IPS-18a (cell line): Measurements from ENCODE around the gene SLC2A9.

ENCODE experiments used
- H3K27ac ChIP-seq: one replicate; pipeline ENCODE4 v1.5.1; 2013; ENCODE audit warnings: low read length
- H3K27me3 ChIP-seq: one replicate; pipeline ENCODE4 v1.6.1; 2013; ENCODE audit warnings: mild to moderate bottlenecking, low read length; ENCODE audit not compliant: control insufficient read depth, insufficient read depth
- H3K36me3 ChIP-seq: one replicate; pipeline ENCODE4 v1.6.1; 2013; ENCODE audit warnings: low read depth, low read length; ENCODE audit not compliant: control insufficient read depth
- H3K4me1 ChIP-seq: one replicate; pipeline ENCODE4 v1.6.1; 2013; ENCODE audit warnings: low read depth, low read length; ENCODE audit not compliant: control insufficient read depth
- H3K4me3 ChIP-seq: one replicate; pipeline ENCODE4 v1.5.1; 2013; ENCODE audit warnings: low read length
- H3K9ac ChIP-seq: one replicate; pipeline ENCODE4 v1.6.1; 2013; ENCODE audit warnings: mild to moderate bottlenecking, low read length, moderate library complexity
- H3K9me3 ChIP-seq: one replicate; pipeline ENCODE4 v1.6.1; 2013; ENCODE audit warnings: low read depth, low read length; ENCODE audit not compliant: control insufficient read depth

Gene SLC2A9

DNA sequence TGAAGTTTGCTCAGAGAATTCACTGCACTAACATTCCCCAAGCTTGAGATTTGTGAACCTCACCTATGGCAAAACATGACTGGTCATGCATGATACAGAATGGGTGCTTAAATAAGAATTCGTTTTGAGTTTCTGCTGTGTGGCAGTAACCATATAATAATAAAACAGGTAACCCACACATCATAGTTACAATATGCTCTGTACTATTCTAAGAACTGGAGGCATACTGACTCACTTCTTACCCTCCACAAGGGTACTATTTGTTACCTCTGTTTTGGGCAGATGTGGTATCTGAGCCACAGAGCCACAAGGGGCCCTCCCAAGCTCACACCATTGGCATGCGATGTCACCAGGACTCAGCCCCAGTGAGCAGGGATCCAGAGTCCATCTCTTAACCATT is 17.6 kb downstream of the SLC2A9 start:
- Histone ChIP-seq H3K4me1 (no peaks in the 10 kb centered on the region), H3K27ac (no peak overlapping the region), H3K4me3 (no peak overlapping the region), H3K36me3 (no peaks in the 10 kb centered on the region), H3K27me3 (no peaks in the 10 kb centered on the region), H3K9me3 (no peaks in the 10 kb centered on the region), H3K9ac (no peak overlapping the region)

DNA sequence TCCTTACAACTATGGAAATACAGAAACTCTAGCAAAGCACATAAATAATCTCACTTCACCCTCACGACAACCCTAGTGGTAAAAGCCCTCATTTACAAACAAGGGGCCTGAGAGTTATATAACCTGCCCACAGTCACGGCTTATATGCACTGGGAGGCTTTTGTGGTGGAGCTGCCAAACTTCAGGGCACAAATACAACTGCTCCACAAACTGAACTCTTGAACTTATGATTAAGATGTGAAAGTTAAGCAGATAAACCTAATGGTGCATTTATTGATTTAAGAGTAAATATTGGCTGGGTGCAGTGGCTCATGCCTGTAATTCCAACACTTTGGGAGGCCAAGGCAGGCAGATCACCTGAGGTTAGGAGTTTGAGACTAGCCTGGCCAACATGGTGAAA is 19.0 kb downstream of the SLC2A9 start:
- H3K4me1 ChIP-seq: no peaks in the 10 kb centered on the region

DNA sequence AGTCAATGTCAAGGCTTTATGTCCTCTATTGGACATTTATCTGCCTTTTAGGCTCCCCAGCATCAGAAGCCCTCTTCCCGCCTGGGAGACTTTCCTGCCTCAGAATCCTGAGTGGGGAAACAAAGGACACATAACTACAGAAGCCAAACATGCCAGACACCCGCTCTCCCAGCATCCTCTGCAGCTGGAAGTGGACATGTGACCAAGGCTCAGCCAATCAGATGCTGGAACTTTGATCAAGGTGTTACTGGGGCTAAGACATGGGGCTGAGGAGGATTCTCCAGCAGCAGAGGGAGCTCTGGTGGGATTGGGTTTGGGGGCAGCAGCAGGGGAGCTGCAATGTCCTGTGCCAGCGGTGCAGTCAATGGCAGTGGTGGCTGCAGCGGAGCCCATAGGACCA is 19.5 kb downstream of the SLC2A9 start:
- no peaks in the 10 kb centered on the region for H3K4me1 ChIP-seq

More for the DNA sequence above, 19.0 kb downstream of the SLC2A9 start:
- Histone ChIP-seq H3K36me3 (no peaks in the 10 kb centered on the region), H3K9ac (no peak overlapping the region), H3K9me3 (no peaks in the 10 kb centered on the region), H3K27me3 (no peaks in the 10 kb centered on the region), H3K27ac (no peak overlapping the region), H3K4me3 (no peak overlapping the region)

DNA sequence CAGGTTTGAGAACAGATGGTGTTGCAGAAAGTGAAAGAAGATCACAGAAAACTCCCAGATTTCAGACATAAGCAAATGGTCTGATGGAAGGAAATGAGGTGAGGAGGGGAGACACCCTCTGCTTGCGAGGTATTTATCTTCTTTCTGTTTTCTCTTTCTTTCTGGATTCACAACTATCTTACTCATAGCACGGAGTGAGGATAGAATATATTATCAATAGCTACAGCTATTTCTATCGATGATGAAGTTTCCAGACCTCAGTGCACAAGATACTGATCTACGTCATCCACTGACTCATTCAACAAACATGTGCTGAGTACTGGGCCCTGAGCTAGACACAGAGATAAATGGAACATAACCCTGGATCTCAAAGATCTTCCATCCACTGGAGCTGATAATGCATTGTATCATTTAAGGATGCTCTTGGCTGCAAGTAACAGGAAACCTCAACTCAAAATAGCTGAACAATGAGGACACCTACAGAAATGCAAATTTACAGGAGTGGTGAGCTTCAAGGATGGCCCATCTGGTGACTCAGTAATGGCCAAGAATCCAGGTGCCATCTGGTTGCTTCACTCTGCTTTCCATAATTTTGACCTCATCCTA is 21.2 kb downstream of the SLC2A9 start:
- Histone ChIP-seq H3K27ac (no peak overlapping the region), H3K27me3 (no peaks in the 10 kb centered on the region), H3K4me3 (no peak overlapping the region), H3K4me1 (no peaks in the 10 kb centered on the region), H3K9ac (no peak overlapping the region), H3K9me3 (no peaks in the 10 kb centered on the region), H3K36me3 (no peaks in the 10 kb centered on the region)

More for the DNA sequence above, 19.5 kb downstream of the SLC2A9 start:
- Histone ChIP-seq H3K9me3 (no peaks in the 10 kb centered on the region), H3K4me3 (no peak overlapping the region), H3K9ac (no peak overlapping the region), H3K27me3 (no peaks in the 10 kb centered on the region), H3K36me3 (no peaks in the 10 kb centered on the region), H3K27ac (no peak overlapping the region)

DNA sequence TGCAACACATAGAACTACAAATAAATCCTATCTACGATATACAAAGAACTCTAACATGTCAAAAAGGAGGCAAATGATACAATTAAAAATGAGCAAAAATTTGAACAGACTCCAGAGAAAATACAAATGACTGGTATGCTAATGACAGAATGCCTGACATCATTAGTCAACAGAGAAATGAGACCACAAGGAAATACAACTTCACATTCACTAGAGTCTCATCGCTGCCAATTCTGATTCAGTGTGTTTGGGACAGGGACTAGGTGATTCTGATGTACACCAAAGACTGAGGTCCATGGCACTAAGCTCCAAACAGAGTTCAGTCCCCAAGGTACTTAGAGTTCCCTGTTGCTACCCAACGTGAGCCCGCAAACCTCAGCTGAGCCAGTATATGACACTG is 23.4 kb downstream of the SLC2A9 start:
- H3K36me3 ChIP-seq: no peaks in the 10 kb centered on the region

DNA sequence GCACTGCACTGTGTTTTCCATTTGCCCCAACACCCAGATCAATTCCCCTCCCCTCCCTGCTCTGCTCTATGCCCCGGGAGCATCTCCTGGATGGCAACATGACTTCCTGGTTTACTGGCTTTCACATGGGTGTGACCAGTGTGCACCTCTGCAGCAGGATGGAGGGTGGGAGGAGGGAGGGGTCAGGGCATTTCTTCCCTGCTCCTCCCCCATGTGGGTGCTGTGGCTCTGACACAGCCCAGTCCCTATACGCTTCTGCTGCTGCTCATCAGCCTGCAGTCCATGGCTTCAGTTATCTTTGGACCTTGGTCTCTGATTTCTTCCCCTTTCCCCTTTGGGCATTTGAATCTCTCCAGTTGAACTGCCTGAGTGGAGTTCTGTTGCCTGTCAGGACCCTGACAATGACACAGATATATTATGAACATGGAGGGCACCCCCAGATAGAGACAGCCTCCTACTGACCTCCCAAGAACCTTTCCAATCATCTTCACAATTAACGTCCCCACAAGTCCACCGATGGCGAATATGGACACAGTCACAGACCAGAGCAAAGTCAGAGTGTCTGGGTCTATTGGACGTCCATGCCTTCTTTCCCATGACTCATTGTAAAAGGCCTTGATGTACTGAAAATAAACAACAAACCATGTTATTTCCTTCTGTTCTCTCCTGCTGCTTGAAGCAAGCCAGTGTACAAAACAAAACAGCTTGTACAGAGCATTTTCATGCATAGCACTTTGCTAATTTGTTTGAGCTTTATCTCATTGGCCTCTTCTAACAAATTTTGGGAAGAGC is 24.8 kb downstream of the SLC2A9 start:
- Histone ChIP-seq H3K4me1 (no peaks in the 10 kb centered on the region), H3K9me3 (no peaks in the 10 kb centered on the region), H3K27me3 (no peaks in the 10 kb centered on the region), H3K27ac (no peak overlapping the region), H3K9ac (no peak overlapping the region), H3K36me3 (no peaks in the 10 kb centered on the region), H3K4me3 (no peak overlapping the region)

More for the DNA sequence above, 23.4 kb downstream of the SLC2A9 start:
- Histone ChIP-seq H3K27ac (no peak overlapping the region), H3K4me3 (no peak overlapping the region), H3K4me1 (no peaks in the 10 kb centered on the region), H3K27me3 (no peaks in the 10 kb centered on the region), H3K9me3 (no peaks in the 10 kb centered on the region), H3K9ac (no peak overlapping the region)

DNA sequence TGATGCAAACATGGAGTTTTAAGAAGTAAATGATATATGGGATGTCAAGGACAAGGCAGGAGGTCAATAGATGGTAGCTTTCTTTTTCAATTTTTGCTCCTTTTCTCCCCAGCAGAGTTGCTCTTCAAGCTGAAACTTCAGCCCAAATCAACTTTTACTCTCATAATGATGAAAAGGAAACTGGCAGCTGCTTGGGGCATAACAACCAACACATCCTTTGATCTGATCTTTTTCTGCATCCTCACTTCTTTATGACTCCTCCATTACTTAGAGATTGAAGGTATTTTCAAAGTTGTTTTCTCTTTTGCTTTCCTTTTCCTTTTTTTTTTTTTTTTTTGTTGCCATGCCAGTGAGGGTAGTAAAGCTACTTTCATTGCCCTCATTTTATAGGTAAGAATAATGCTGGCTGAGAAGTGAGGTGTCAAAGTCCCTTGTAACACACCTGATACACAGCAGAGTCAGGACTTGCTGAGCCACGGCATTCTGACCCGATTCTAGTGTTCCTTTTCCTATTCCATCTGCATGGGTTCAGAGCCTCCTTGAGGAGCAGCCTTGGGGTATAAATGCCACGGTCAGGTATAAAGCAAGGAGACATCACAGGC is 26.9 kb downstream of the SLC2A9 start:
- H3K27me3 ChIP-seq: no peaks in the 10 kb centered on the region
- no peak overlapping the region for H3K27ac ChIP-seq
- H3K4me1 ChIP-seq: no peaks in the 10 kb centered on the region
- no peaks in the 10 kb centered on the region for H3K9me3 ChIP-seq
- no peaks in the 10 kb centered on the region for H3K36me3 ChIP-seq
- H3K9ac ChIP-seq: no peak overlapping the region
- H3K4me3 ChIP-seq: no peak overlapping the region

DNA sequence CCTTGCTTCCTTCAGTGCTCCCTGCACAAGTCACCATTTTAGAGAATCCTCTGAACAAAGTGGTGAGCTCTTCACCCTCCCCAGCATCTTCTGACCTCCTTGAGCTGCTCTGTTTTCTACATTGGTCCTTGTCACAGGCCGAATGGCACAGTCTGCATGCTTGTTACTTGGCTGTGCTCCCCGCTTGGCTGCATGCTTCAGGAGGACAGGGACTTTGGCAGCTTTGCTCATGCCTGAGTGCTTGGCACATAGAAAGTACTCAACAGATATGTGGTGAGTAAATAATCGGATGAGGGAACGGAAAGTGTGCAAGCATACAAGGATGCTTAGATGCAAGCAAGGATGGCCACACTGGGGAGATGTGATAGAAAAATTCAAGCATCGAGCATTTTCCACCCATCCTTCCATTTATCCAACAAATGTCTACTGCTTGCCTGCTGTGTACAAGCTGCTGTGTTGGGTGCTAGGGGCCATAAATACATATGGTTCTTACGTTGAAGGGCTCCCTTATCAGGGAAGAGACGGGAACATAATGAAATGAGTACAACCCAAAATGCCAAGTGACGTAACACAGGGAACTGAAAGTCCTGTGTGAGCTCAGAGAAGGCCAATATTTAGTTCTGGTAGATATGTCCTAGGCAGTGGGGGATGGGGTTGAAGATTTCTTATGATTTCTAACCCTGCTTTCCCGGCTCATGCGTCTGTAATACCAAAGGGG is 31.2 kb downstream of the SLC2A9 start:
- Histone ChIP-seq H3K9ac (no peak overlapping the region), H3K27me3 (no peaks in the 10 kb centered on the region), H3K27ac (no peak overlapping the region), H3K9me3 (no peaks in the 10 kb centered on the region), H3K4me3 (no peak overlapping the region), H3K36me3 (no peaks in the 10 kb centered on the region), H3K4me1 (no peaks in the 10 kb centered on the region)

DNA sequence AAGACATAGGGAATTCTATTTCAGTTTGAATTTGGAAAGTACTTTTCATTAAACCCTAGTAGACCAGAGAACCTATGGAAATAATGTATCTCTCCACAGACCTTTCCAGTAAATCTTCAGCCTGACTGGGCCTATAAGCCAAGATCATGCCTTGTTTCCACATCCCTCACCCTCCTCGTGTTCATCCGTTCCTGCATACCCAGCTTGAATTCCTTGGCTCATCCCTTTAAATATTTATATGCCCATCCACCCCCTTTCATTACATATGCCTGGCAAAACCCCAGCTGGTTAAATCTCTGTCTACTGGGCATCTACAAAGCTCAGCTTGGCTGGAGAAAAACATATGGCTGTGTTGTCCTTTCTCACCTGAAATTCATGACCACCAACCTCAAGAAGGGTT is 32.4 kb downstream of the SLC2A9 start:
- no peak overlapping the region for H3K27ac ChIP-seq
- no peak overlapping the region for H3K4me3 ChIP-seq

DNA sequence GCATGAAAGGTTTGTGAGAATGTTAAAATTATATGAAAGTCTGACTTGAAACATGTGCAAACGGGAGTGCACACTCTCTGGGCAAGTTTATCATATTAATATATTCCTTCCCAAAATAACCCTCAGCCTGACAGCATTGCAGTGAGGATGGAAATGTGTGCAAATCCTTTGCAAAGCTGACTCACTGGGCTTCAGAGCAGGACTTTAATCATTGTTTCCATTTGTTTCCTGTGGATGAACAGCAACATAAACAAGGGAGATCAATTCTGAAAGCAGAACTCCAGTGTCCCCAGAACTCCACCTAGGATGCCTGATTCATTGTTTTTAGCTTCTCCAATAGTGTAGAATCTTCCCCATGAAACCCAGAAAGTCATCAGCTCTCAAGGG is 32.9 kb downstream of the SLC2A9 start:
- Histone ChIP-seq H3K27me3 (no peaks in the 10 kb centered on the region), H3K27ac (no peak overlapping the region), H3K36me3 (no peaks in the 10 kb centered on the region), H3K4me1 (no peaks in the 10 kb centered on the region), H3K9me3 (no peaks in the 10 kb centered on the region), H3K9ac (no peak overlapping the region), H3K4me3 (no peak overlapping the region)

More for the DNA sequence above, 32.4 kb downstream of the SLC2A9 start:
- no peak overlapping the region for H3K9ac ChIP-seq
- H3K4me1 ChIP-seq: no peaks in the 10 kb centered on the region
- H3K9me3 ChIP-seq: no peaks in the 10 kb centered on the region
- H3K27me3 ChIP-seq: no peaks in the 10 kb centered on the region
- H3K36me3 ChIP-seq: no peaks in the 10 kb centered on the region

DNA sequence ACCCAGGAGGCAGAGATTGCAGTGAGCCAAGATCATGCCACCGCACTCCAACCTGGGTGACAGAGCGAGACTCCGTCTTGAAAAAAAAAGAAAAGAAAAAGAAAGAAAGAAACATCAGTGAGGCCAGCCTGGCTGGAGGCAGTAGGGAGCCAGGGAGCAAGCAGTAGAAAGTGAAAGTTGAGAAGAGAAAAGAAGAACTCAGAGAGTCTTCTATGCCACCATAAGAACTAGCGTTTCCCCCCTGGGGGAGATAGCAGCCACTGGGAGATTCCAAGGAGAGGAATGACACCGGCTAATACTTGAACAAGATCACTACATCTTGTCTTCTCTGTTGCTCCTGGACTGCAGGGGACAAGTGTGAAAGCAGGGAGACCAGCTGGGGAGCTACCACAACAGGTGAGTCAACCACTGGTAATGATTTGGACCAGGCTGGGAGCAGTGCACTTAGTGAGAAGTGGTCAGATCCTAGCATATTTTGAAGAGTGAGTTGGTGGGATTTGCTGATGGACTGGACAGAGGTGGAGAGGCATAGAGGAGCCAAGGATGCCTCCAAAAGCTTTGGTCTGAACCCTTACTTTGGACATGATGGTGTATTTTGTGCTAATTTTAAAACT is 33.4 kb downstream of the SLC2A9 start:
- no peak overlapping the region for H3K9ac ChIP-seq
- no peaks in the 10 kb centered on the region for H3K9me3 ChIP-seq
- H3K36me3 ChIP-seq: no peaks in the 10 kb centered on the region
- no peak overlapping the region for H3K27ac ChIP-seq
- H3K27me3 ChIP-seq: no peaks in the 10 kb centered on the region
- no peak overlapping the region for H3K4me3 ChIP-seq
- no peaks in the 10 kb centered on the region for H3K4me1 ChIP-seq
